Measurements from ENCODE around the gene HERC2.
"Not testable (repeated sequence)": the region's sequence is repeated elsewhere in the genome, so short reads cannot be mapped to it uniquely, and the experiment has no call there.

The HERC2 gene

DNA sequence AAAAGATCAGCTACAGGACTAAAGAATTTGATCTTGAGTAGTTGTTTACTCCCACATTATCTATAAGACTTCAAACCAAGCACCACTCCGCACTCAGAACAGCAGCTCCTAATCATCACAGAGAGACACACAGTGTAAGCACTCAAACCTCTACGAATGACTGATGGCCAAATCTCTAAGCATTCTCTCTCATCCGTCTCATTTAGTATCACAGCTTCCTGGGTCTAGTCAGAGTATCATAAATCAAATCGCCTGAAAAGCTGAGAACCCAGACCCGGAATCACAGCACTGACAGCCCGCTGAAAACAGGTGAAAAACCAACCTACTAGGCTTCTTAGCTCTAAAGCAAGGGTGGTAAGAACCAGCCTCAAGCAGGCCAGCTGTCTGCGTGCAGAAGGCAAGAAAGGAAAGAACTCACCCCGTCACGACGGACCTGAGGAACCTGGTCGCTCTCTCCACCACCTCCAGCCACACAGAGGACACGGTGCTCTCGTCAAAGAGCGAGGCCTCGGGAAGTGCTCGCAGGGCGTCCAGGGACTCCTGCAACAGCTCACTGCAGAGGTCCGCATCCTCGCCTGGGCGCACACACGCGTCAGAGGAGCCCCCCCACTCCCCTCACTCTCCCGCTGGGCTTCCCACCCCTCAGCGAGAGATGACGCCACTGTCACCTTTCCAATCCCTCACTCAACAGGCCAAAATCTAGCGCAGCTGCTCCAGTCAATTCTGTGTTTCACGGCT, 47.9 kb downstream of the HERC2 start:
- DNase-seq (ENCODE audit: low read depth in 2 of 2) = no peak

DNA sequence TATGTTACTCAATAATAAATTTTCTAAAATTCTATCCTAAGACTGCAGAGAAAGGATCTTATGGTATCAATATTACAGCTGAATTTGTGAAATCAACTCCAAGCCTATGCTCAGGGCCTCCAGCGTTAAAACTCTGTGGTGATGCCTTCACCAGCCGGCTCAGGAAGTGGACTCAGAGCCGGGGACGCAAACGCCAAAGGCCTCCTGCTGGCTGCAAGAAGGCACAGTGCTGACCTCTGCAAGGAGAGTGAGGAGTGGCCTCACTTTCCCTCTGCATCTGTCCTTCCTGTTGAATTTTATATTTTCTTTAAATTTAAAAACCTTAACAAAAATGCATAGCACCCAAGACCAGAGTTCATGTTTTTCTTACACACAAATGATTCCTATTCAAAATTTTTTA, 48.5 kb downstream of the HERC2 start:
- DNase-seq (ENCODE audit: low read depth in 2 of 2) = no peak

DNA sequence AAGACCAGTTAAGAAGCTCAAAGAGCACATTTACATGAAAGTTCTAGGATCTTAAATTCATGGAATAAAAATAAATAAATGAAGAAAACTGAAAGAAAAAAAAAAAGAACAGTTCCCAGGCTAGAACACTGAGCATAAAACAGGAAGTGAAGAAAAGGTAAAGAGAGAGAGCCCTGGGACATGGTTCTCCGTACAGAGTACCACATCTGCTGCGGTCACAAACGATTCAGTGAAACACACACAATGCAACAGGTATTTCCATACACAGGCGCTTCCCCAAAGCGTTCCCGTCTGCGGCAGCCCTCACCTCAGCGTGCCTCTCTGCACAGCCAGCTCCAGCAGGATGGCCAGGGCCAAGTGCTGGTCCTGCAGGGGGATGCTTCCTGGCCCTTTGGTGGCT, 49.4 kb downstream of the HERC2 start:
- no peak for DNase-seq (ENCODE audit: low read depth in 2 of 2)

DNA sequence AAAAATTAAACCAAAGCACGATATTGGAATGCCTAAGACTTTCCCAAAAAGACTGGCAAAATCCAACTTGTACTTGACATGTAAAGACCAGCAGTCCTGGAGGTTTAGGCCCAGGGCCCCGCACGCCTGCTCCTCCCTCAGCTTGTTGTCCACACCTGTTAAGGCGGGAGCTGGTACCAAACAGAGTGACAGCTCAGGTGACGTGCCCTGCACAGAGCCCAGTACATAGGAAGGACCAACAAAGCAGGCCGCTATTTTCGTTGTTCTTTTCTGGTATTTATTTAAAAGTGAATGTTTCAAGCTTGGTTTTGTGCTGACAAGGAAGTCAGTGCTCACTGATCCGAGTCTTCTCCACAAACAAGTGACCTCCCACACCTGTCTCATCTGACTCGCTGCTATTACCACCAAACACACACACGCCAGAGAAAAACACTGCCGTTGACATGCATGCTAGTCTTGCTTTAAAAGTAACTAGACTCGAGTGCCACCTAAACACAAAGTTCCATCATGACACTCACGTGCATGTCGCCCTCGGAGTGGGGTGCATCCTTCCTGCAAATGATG, 50.2 kb downstream of the HERC2 start:
- no peak for DNase-seq (ENCODE audit: low read depth in 2 of 2)

DNA sequence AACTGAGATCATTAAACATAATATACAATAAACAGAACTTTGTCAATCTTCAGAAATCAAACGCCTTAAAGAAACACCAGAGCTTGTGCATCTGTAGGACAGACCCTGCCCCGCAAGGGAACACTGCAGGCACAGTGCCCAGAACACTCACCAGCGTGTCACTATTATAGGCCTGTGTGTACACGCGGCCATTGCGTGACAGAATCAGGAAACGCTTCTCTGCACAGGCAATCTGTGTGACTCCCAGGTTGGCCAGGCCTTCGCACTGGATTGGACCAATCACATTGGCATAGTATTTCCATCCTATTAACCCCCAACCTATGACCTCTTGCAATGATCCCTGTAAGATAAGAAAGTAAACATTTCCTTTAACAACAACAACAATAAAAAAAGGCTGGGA, 52.9 kb downstream of the HERC2 start:
- no peak for DNase-seq (ENCODE audit: low read depth in 2 of 2)

DNA sequence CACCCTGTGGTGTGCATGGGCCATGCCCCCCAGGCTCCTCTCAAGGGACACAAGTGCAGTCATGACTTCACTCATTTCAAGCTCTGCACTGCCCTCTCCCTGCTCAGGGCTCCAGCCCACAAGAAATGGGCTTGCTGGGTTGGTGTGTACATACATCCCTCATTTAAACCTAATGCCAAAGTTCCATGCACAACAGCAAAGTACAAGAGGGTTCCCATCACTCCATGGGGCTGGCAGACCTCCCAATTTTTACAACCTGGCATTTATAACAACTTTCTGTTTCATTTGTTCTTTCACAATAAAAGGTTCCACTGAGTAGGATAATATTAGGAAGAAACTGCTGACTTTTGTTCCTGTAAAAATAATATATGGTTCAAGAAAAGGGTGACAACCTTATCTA, 54.3 kb downstream of the HERC2 start:
- DNase-seq (ENCODE audit: low read depth in 2 of 2) = no peak

DNA sequence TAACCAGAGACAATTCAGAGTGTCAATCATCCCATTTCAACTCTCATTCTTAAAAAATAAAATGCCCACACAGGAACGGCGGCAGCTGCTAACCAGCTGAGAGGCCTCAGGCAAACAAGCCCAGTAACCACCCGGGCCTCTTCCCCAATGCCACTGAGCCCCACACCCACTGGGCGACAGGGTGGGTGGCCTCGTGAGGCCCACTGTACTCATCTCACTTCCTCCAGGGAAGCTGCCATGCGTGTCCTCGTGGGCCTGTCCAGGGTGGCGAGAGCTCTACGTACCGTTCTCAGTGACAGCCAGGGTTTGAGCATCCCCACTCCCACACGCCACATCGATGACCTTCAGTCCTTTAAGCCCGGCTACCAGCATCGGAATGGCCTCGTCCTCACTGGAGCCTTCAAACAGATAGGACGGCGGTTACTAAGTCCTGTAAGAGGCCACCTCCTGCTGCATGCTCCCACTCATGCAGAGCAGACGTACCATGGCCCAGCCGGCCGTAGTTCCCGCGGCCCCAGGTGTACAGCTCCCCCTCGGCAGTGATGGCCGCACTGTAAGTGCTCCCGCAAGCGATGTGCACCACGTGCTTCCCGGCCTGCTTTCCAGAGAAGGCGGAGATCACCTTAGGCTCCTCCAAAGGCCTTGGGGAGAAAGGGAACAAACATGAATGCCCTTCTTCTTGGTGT, 56.5 kb downstream of the HERC2 start:
- no peak for DNase-seq (ENCODE audit: low read depth in 2 of 2)

DNA sequence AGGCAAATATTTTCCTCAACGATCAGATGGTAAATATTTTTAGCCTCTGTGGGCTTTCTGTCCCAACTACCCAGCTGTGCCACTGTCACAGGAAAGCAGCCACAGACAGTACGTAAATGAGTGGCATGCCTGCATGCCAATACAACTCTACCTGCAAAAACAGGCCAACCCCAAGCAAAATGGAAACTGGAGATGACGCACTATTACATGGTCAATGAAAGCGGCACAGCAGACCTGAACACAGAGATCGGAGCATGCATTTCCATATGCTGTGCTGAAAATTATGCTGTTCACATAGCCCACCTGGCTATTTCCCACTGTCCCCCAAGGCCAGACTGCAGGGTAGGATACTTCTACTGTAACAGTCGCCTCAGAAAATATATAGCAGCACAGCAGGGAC, 57.8 kb downstream of the HERC2 start:
- DNase-seq (ENCODE audit: low read depth in 2 of 2) = no peak

DNA sequence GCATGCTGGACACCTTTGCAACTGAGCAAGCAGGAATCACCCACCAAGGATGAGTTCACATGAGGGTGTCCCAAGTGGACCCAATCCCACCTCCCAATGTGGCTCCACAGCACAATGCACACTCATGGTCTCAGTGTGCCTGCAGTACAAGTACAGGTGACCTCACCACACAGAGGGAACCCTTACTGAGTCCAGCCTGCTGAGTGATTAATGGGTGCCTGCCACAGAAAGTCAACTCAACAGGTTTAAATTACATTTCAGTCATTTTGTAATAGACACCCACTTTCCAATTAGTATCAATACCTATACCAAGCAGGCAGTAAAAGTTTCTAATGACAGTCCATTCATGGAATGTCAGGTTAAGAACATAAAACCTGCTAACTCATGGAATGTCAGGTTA, 59.5 kb downstream of the HERC2 start:
- DNase-seq (ENCODE audit: low read depth in 2 of 2) = no peak

DNA sequence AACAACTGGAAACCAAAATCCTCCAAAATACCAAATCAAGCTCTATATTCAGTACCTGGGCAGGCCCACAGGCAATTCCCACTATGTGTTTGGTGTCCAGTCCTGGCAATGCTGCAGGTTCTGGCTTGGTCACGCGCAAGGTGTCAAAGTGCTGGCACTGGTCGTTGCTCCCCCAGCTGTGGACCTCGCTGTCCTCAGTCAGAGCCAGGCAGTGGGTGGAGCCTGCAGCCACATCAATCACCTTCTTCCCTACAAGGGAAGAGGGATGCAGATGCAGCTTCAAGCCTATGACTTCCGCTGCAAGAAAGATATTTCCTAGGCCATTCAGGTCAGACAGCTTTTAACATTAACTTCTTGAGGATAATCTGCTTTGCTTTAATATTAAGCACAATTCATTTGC, 61.3 kb downstream of the HERC2 start:
- no peak for DNase-seq (ENCODE audit: low read depth in 2 of 2)

DNA sequence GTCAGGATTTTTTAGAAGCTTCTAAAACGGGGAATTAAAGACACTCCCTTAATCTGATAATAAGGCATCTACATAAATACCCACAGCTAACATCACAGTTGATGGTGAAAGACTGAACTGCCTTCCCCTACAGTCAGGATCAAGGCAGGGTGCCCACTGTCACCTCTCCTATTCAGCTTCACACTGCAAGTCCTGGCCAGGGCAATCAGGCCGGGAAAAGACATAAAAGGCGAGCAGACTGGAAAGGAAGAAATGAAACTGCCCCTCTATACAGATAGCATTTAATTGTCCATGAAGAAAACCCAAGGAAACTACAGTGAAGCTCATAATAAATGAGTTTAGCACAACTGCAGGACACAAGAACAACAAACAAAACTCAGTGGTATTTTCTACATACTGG, 61.7 kb downstream of the HERC2 start:
- no peak for DNase-seq (ENCODE audit: low read depth in 2 of 2)

DNA sequence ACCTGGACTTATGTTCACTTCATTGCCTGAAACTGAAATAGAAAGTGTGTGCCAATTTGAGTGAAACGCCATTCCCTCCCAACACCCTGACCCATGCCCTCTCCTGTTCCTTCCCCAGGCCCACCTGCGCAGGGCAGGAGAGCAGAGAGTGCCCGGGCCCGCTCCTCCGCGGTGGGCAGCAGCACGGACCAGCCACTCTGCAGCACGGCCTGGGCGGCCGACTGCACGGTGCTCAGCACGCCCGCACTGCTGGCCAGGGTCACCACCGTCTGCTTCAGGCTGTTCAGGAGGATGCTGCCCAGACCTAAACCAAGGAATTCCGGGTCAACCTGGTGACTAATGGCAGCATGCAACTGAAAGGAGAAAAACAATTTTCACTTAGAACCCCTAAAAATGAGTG, 66.0 kb downstream of the HERC2 start:
- DNase-seq (ENCODE audit: low read depth in 2 of 2) = no peak

DNA sequence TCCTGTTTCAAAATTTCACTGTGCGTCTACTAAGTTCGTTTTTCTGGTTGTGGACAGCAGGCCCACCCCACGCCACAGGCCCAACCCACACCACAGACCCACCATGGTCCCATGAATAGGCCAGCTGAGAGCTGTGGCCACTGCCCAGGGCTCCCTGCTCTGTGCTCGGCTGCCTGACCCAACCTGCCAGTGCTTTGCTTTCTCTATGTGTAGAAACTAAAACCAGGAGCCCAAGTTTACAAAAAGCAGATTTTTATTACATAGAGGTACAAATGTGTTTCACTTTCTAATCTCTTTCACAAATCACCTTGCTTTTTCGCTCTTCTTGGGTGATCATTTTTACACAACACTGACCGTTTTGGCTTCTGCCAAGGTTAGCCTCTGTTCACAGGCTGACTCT, 69.1 kb downstream of the HERC2 start:
- DNase-seq (ENCODE audit: low read depth in 2 of 2) = no peak

DNA sequence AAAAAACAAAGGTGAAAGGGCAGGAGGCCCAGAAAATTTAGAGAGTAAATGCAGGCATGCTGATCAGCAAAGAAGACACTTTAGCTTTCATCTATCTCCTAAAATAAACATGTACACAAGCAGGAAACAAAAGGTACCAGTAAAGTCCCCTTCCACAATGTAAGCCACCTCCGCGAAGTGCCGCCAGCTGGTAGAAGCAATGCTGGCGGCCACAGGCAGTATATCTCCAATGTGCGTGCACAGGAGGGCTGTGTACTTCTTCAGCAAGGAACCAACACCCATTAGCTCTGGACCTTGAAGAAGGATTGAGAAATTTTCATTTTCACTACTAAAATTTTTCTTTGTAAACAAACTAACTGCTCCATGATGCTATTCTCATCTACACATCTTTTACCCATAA, 75.4 kb downstream of the HERC2 start:
- no peak for DNase-seq (ENCODE audit: low read depth in 2 of 2)

DNA sequence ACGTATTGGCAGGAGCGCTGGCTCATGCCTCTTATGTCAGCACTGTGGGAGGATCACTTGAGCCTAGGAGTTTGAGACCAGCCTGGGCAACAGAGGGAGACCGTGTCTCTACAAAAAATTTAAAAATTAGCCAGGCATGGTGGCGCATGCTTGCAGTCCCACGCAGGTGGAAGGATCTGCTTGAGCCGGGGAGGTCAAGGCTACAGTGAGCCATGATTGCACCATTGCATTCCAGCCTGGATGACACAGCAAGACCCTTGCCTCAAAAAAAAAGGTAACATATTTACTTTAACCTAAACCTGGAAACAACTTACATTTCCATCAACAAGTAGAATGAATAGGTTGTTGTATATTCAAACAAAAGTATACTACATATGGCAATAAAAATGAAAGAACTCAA, 78.1 kb downstream of the HERC2 start:
- DNase-seq (ENCODE audit: low read depth in 2 of 2) = no peak

DNA sequence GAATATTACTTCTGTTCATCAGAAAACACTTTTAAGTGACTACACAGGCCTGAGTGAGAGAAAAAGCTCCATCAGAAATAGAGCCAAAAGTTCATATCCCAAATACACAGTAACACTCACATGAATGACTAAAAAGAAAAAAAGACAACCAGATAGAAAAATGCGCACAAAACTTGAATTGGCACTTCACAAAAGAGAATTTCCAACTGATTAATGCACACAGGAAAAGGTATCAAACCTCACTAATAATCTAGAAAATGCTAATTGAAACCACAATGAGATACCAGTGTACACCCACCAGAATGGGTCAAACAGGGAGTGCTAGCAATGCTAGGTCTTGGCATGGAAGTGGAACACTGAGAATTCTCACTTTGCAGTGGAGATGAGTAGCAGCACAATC, 78.6 kb downstream of the HERC2 start:
- DNase-seq (ENCODE audit: low read depth in 2 of 2) = no peak

DNA sequence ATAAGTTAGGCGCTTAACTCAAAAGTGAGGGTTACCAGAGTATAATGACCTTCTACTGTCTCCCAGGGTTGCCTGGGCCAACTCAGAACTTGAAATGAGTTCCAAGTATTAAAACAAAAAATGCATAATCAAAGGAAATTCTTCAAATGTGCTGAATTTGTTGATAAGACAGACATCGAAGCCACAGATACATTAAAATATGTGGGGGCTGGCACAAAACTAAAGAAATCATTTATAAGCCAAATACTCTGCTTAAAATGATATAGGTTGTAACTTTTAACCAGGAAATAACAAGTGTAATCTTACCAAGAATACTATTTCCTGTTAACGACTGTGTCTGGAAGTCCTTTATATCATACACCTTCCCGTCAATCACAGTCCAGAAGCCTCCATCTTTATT, 83.7 kb downstream of the HERC2 start:
- DNase-seq (ENCODE audit: low read depth in 2 of 2) = not testable (repeated sequence)

DNA sequence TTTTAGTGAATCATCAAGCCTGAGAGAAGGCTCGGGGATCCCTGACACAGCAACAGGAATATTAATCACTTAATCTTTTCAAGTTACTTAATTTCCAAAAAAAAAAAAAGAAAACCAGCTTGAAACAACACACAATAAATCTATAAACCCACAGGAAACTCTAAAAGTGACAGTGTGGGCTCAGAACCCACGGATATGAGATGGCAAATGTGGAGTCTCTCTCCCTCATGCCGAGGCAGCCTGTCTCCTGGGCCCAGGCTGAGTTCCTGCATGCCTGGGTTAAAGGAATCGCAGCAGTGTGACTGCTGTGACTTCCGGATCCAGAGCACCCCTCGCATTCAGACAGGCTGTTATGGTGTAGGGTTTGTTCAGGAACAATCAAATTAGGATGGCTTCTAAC, 90.2 kb downstream of the HERC2 start:
- not testable (repeated sequence) for DNase-seq (ENCODE audit: low read depth in 2 of 2)

DNA sequence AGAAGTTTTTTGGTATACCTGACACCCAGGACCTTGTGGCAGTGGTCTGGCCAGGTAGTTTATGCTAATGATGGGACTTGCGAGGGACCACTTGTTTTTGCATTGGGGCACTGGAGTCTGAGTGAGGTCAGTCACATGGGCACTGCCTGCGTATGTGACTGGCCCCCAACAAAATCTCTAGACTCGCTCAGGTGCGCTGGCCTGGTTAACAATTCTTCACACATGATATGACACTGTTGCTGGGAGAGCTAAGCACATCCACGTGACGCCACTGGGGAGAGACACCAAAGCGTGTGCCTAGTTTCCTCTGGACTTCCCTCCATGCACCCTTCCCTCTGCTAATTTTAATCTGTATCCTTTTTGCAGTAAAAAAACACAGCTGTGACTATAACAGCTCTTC, 90.6 kb downstream of the HERC2 start:
- not testable (repeated sequence) for DNase-seq (ENCODE audit: low read depth in 2 of 2)

DNA sequence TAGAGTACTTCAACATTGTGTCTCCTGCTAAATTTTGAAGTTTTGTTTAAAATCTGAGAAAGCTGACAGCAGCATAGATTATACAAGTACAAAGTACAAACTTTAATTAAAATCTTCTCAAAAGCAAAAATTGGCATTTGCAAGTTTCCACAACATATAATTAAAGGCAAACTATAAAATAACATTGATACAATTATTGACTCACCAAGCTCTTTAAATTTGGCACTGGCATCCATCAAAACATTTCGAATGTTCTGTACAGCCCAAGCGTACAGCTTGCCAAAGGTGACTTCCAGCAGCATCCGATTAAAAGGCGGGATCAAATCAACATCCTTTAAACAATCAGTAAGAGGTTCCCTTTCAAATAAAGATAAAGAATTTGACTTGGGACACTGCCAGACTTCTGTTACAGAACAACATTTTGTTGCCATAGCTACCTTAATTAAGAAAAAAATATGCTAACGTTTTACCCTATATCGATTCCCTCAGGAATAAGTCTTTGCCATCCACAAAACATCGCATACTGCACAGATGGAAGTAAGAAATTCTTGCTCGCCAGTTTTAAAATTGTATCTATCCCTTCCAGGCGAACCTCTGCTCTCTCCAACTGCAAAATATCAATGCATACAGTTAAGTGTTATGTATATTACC, 92.9 kb downstream of the HERC2 start:
- not testable (repeated sequence) for DNase-seq (ENCODE audit: low read depth in 2 of 2)

DNA sequence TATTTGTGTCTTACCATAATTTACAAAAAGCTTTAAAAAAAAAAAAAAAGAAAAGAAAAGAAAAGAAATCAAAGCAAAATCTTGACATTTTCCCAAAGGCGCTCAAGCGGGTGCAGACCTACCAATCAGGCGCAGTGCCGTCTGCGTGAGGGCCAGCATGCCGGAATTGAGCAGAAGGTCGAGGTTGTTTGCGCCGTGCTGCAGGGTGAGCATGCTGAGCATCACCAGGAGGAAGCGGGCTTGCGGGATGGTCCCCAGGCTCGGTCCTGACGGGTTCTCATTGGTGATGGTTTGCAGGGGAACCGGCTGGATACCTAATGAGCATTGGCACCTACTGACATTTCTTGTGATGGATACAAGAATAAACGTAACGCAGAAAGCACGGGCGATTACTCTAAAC, 93.9 kb downstream of the HERC2 start:
- DNase-seq (ENCODE audit: low read depth in 2 of 2) = no peak

DNA sequence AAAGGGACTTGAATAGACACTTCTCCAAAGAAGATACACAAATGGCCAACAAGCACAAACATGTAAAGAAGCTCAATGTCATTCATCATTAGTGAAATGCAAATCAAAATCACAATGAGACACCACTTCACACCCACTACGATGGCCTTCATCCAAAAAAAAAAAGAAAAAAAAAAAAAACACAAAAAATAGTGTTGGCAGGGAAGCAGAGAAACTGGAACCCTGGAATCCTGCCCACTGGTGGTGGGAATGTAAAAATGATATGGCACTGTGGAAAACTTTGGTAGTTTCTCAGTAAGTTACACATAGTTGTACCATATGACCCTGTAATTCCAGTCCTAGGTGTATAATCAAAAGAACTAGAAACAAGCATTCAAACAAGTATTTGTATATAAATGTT, 94.7 kb downstream of the HERC2 start:
- DNase-seq (ENCODE audit: low read depth in 2 of 2) = not testable (repeated sequence)

DNA sequence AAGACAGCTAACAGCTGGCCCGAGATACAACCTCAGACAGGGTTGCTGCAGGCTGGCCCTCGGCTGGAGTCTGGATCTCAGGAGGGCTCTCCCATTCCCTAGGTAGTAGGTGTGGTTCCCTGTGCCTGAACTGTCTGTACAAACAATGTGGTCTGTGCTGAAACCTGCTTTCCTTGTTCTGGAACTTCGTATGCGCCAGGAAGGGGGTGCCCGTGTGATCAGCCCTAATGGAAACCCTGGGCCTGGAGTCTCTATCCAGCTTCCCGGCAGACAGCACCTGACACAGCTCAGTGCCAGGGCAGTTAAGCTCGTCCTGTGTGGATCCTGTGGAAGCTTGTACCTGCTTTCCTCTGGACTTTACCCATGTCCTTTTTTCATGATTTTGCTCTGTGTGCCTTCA, 99.4 kb downstream of the HERC2 start:
- DNase-seq (ENCODE audit: low read depth in 2 of 2) = not testable (repeated sequence)

All from stimulated activated CD8-positive, alpha-beta memory T cell treated with anti-CD3 and anti-CD28 coated beads, Interleukin-15, amount 100 ng/mL, for 48 hours (primary cell).